NCI-H146 treated with DMSO at 0.1 percent for 48 hours (cell line): ENCODE results near the gene SAMD14.

Experiments used
- DNase-seq: peaks from one replicate; lab custom pipeline; 2025; ENCODE audit not compliant: unreplicated experiment; lab: John Stamatoyannopoulos, UW

Gene SAMD14

GRCh38 chr17:50097455-50097854 is 32.5 kb downstream of the SAMD14 start:
- DNase-seq, result no peak

GRCh38 chr17:50096758-50097157 is 33.2 kb downstream of the SAMD14 start:
- DNase-seq, result no peak

- no peak for DNase-seq
Measured at GRCh38 chr17:50096092-50096491, 33.9 kb downstream of the SAMD14 start.

GRCh38 chr17:50095626-50096037 is 34.3 kb downstream of the SAMD14 start:
- no peak for DNase-seq

GRCh38 chr17:50094753-50095619 is 35.0 kb downstream of the SAMD14 start, which contains the start of gene PDK2:
Gene PDK2 (plus strand): TSS chr17:50095351. CDS start chr17:50095436, 85 bp downstream.
- DNase-seq, result peak; percentile 84

GRCh38 chr17:50094243-50094752 is 35.7 kb downstream of the SAMD14 start:
- DNase-seq, result peak; percentile 73

- DNase-seq, result no peak
Measured at GRCh38 chr17:50093807-50094206, 36.2 kb downstream of the SAMD14 start.

- no peak for DNase-seq
Measured at GRCh38 chr17:50093246-50093645, 36.7 kb downstream of the SAMD14 start.

- no peak for DNase-seq
Measured at GRCh38 chr17:50091918-50092285, 38.1 kb downstream of the SAMD14 start.

- DNase-seq, result no peak
Measured at GRCh38 chr17:50090971-50091917, 38.7 kb downstream of the SAMD14 start.

- no peak for DNase-seq
Measured at GRCh38 chr17:50090071-50090470, 39.9 kb downstream of the SAMD14 start.

- no peak for DNase-seq
Measured at GRCh38 chr17:50088952-50089825, 40.8 kb downstream of the SAMD14 start.

- no peak for DNase-seq
Measured at GRCh38 chr17:50087912-50088405, 42.0 kb downstream of the SAMD14 start.

- peak; percentile 40 for DNase-seq
Measured at GRCh38 chr17:50087246-50087911, 42.6 kb downstream of the SAMD14 start.

GRCh38 chr17:50081757-50082156 is 48.2 kb downstream of the SAMD14 start:
- DNase-seq, result no peak

GRCh38 chr17:50080827-50081226 is 49.1 kb downstream of the SAMD14 start:
- DNase-seq, result no peak

- DNase-seq, result no peak
Measured at GRCh38 chr17:50080096-50080480, 49.9 kb downstream of the SAMD14 start.

- DNase-seq, result no peak
Measured at GRCh38 chr17:50079334-50080095, 50.4 kb downstream of the SAMD14 start.

GRCh38 chr17:50078430-50078829 is 51.5 kb downstream of the SAMD14 start:
- DNase-seq, result no peak
